Fibroblast of gingiva (primary cell): ENCODE results near the gene GALNT3.
A peak's percentile ranks its signal among the peaks of the same experiment; 100 is the strongest.

ENCODE experiments used
- DNase-seq: peaks from one replicate; pipeline ENCODE4 v3.0.0-alpha.2; 2011; ENCODE audit warnings: low read depth

GALNT3 gene

DNA sequence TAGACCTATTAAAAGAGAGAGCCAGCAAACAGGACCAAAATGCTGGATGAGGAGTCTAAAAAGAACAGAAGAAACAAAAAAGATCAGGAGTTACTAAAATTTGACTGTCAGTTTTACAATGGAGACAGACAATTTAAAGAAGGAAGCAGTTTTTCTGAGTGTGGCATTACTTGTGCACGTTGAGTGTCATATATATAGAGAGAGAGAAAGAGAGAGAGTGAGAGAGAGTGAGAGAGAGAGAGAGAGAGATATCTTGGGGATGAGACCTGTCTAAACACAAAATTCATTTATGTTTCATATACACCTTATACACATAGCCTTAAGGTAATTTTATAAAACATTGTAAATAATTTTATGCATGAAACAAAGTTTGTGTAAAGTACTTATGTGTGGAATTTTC lies 2.1 kb upstream of the GALNT3 start:
- no peak for DNase-seq

DNA sequence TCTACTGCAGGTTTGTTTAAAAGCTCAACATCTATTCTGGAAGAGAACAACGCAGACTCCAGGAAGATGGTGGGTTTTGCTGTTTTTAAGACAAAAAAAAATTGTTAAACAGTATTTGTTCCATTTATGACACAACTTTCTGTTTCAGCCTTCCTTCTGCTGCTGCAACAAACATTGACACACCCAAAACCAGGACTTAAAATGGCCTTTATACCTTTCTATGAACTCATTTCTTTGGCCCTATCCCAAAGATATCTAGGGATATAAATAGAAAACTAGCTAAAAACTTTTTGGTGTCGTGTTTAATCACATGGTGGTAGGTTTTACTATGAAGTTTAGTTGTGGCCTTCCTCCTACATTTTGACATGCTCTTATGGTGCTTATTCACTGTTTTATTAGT lies 964 bp upstream of the GALNT3 start:
- no peak for DNase-seq

DNA sequence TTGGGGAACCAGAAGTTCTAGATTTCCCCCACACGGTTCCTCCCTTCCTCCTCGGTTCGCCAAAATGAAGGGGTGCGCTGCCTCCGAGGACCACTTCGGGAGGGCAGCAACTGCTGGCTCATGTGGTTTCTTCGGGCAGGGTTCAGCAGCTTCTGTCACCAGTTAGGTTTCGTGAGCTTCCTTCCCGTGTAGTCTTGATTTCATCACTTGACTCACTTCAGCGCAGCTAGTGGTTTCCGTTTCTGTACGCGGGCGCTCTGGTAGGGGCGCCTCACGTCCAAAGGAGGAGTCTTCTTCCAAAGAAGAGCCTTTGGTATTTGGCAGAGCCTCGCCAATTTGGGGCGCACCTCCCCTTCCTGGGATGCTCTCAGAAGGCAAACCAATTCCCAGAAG lies 485 bp upstream of the GALNT3 start:
- peak; percentile 27 for DNase-seq

- DNase-seq: no peak
Observed at GRCh38 chr2:165793161-165793778, 777 bp downstream of the GALNT3 start.

DNA sequence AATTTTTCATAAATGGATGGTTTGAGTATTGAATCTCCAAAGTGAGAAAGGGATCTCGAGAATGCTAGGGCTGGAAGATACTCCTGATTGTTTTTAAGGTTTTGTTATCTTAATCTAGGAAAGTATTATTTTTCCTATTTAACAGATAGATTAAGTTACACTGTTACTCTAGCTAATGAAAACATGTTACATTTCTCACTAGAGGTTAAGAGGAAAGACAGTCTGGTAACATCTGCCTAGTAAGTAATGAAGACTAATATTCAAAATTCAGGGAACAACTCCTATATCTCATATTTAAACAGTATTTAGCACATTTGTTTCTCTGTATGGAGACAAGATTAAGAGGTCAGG lies 2.0 kb downstream of the GALNT3 start:
- no peak for DNase-seq

- no peak for DNase-seq
Observed at GRCh38 chr2:165791421-165792103, 2.5 kb downstream of the GALNT3 start.

DNA sequence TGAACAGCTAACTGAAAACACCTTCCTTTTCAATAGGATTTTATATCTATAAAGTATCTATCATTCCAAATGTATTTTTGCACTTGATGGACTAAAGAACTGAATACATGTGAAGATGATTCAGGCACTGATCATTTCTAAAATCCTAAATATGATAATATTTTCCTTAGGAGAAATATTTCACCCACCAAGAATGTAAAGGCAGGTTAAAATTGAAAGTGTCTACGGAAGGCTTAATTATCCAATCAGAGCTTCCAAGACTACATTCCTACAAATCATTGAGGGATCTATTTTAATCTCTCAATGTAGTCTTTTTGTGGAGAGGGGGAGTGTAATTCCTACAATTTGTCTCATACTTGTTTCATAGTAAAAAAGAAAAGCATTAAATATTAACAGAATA lies 3.6 kb downstream of the GALNT3 start:
- DNase-seq: no peak

DNA sequence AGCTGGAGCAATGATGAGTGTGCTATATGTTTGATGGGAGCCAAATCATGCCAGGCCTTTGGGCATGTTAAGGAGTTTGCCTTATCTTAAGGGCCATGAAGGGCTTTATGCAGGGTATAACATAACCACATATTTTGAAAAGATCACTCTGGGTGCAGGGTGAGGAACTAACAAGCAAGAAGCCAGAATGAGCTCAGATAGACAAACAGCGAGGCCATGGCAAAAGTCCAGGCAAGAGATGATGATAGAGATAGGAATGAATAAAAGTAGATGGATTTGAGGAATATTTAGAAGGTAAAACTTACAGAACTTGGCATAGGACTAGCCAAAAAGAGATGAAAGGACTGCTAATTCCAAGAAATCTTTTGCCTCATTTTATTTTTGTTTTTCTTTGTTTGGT lies 6.7 kb downstream of the GALNT3 start:
- no peak for DNase-seq

GRCh38 chr2:165779706-165780105 lies 14.3 kb downstream of the GALNT3 start:
- no peak for DNase-seq

DNA sequence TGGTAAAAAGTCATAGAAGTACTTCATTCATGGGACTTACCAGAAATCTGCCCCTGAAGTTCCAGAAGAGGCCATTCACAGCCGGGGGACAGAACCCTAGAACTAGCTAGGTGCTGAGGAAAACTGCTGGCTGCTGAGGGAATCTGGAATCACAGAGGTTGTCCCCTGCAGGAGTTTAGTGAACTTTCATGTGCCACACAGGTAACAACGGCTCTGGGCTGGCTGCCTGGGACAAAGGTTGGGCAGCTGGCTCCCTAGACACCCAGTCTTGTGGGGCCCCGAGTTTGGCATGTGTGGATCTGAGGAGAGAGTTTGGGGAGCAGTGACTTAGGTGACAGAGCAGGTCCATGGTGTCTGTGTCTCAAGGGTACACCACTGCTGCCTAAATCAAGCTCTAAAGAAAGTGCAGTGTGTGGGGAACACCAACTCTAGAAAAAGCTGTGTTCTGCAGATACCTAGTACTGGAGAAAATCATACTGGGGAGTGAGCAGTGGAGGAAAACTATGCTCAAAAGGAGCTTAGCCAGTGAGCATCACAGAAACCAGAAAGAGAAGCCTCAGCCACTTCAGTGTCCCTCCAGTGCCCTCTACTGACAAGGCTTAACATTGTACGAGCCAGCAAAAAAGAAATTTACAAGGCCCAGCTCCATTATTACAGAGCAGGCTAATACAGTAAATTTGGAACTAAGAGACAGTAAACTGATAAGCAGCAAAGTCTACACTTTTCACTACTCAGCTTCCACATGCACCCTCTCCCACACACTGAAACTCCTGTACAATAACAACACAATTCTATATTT lies 15.2 kb downstream of the GALNT3 start:
- no peak for DNase-seq

GRCh38 chr2:165778187-165778556 lies 15.9 kb downstream of the GALNT3 start:
- no peak for DNase-seq

DNA sequence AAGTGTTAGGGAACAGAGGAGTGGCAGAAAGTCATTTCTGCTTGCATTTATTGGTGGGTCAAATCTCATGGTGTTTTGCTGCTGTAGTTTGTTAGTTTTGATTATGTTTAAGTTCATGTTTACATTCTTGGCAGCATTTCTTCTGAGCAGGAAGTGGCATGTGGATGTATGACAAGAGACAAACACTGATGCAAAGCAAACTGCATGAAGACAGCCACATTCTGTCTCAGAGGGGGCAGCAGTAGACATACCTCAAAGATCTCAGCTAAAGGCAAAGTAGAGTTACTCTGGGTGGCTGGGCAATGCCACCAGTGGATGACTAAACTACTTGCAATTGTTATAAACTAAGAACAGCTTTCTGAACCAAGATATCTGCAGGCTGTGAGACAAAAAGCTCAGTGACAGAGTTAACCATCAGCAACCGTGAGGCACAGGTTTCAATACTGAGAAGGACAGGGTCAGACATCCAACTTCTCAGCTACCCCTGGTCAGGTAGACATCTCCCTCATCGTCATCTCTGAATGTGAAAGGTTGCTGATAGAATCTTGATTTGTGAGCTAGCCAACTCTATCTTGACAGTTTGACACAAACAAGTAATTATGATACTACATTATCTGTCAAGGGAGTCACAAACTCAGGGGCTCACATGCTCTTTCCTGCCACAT lies 16.4 kb downstream of the GALNT3 start:
- no peak for DNase-seq

GRCh38 chr2:165776796-165777195 lies 17.3 kb downstream of the GALNT3 start:
- no peak for DNase-seq

DNA sequence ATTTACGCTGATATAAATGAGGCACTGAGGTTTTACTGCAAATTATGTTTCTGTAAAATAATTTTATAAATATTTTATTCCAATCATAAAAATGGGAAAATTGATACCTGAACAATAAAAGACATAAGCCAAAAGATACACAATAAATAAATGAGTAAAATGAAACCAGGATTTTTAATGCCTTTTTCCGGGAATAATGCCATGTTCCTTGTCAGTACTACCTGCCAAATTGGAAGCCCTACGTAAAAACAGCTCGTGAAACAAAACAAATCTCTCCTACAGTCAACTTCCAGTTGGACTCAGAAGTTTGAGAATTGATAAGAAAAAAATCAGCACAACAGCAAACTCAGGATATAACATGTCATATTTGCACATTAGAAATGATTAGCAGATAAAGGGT lies 18.0 kb downstream of the GALNT3 start:
- DNase-seq: no peak

DNA sequence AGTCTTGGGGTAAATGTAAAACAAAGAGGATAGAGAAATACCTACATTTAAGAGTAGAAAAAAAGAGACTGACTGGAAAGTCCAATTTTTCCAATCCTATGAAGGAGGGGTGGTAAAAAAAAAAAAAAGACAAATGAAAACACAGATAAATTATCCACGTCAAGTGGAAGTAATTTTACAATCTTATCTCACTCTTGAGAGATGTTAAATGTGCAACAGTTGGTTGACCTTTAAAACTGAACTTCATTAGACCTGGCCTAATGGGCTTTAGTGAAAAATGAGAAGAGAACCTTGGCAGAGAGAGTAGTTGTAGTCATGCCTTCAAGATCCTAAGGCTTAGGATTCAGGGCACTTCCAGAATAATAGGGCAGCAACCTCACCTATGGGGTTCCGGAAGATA lies 20.4 kb downstream of the GALNT3 start:
- DNase-seq: no peak

GRCh38 chr2:165772183-165772582 lies 21.9 kb downstream of the GALNT3 start:
- no peak for DNase-seq

DNA sequence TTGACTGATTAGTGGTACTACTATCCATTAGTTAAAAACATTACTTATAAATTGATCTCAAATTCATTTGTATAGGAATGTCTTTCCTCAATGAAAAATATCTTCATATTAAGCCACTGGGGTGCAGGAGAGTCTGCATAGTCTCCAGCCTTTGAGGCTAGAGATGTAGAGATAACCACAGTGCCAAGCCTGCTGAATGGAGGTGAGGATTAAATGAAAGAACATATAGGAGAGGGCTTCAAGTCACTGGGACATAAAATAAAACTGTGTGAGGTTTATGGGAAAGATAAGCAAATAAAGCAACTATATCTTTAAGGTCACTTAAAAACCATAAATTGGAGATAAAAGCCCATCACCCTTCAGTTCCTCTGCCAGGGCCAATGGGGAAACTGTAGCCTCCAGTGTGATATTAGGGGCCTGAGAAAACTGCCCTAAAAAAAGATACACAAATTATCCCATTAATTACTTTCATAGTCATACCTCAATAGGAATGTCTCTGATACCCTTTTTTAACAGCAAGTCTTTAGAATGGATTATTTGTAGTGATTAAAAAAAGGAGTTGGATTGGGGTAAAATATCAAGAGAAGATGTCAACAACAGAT lies 27.6 kb downstream of the GALNT3 start:
- no peak for DNase-seq

DNA sequence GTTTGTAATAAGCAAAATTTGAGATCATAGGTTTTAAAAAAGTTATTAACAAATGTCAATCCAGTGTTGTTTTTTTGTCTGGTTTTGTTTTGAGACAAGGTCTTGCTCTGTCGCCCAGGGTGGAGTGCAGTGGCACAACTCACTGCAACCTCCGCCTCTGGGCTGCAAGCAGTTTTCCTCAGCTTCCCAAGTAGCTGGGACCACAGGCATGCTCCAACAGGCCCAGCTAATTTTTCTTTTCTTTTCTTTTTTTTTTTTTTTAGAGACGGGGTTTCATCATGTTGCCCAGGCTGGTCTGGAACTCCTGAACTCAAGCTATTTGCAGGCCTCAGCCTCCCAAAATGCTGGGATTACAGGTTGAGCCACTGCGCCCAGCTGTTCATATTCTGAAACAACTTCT lies 31.3 kb downstream of the GALNT3 start:
- no peak for DNase-seq

- DNase-seq: no peak
Observed at GRCh38 chr2:165757906-165758675, 36.0 kb downstream of the GALNT3 start.

DNA sequence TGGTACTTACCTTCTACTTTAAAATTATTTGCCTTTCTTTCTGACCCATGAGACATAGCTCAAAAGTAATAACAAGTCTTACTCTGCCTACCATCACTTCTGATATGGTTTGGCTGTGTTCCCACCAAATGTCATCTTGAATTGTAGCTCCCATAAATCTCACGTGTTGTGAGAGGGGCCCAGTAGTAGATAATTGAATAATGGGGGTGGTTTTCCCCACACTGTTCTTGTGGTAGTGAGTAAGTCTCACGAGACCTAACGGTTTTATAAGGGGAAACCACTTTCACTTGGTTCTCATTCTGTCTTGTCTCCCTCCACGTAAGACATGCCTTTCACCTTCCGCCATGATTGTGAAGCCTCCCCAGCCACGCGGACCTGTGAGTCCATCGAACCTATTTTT lies 47.5 kb downstream of the GALNT3 start:
- no peak for DNase-seq

GRCh38 chr2:165745916-165746315 lies 48.1 kb downstream of the GALNT3 start:
- DNase-seq: peak; percentile 86

DNA sequence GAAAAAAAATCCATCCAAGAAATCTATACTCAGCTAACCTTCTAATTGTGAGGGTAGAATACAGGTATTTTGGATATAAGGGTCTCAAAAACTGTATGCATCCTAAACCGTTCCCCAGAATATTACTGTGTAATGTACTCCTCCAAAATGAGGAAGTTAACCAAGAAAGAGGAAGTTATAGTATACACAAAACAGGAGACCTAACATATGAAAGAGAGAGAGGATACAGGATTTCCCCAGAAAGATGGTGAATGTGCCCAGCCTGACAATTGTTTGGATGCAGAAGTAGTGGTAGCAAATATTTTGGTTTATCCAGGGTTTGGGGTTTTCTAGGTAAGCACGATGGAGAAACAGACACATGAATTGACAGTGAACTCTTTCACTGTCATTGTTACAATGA lies 50.6 kb downstream of the GALNT3 start:
- DNase-seq: no peak
